Loucy (cell line): ENCODE measurements around the gene HNRNPH3.

Experiments used
- EZH2phosphoT487 ChIP-seq: fragments of 200-600 bp; IDR thresholded peaks from 2 replicates; pipeline ENCODE4 v1.6.1; 2018; ENCODE audit warnings: antibody characterized with exemption, mild to moderate bottlenecking, moderate library complexity, borderline replicate concordance
- TF ChIP-seq, protein P1 (sequence below): fragments of 200-600 bp; sonication (generic); conservative IDR thresholded peaks from 2 replicates; pipeline ENCODE4 v1.5.1; 2014; ENCODE audit warnings: mild to moderate bottlenecking, antibody characterized with exemption, low read length

- TF ChIP-seq, protein P1, sequence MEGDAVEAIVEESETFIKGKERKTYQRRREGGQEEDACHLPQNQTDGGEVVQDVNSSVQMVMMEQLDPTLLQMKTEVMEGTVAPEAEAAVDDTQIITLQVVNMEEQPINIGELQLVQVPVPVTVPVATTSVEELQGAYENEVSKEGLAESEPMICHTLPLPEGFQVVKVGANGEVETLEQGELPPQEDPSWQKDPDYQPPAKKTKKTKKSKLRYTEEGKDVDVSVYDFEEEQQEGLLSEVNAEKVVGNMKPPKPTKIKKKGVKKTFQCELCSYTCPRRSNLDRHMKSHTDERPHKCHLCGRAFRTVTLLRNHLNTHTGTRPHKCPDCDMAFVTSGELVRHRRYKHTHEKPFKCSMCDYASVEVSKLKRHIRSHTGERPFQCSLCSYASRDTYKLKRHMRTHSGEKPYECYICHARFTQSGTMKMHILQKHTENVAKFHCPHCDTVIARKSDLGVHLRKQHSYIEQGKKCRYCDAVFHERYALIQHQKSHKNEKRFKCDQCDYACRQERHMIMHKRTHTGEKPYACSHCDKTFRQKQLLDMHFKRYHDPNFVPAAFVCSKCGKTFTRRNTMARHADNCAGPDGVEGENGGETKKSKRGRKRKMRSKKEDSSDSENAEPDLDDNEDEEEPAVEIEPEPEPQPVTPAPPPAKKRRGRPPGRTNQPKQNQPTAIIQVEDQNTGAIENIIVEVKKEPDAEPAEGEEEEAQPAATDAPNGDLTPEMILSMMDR: no peak
- TF ChIP-seq EZH2phosphoT487: no peak
Measured at GRCh38 chr10:68333440-68334431, 1.9 kb downstream of the HNRNPH3 start.
